DOHH2 (cell line): ENCODE data around the gene CATSPERE.

Source experiments
- H3F3A ChIP-seq: fragments of 200-600 bp; sonication (generic), shearing (Covaris generic); 2 replicates; pipeline ENCODE4 v1.6.0; 2016; ENCODE audit warnings: antibody characterized with exemption, mild to moderate bottlenecking; ENCODE audit not compliant: control insufficient read depth, insufficient read depth
- H3K27ac ChIP-seq: fragments of 200-600 bp; sonication (generic); 2 replicates; pipeline ENCODE4 v1.5.1; 2014; ENCODE audit warnings: low read depth, mild to moderate bottlenecking, low read length, moderate library complexity
- H3K27me3 ChIP-seq: fragments of 200-600 bp; sonication (generic); 2 replicates; pipeline ENCODE4 v1.6.1; 2014; ENCODE audit warnings: mild to moderate bottlenecking, low read length, mixed read lengths; ENCODE audit not compliant: control insufficient read depth
- H3K36me3 ChIP-seq: fragments of 200-600 bp; sonication (generic); 2 replicates; pipeline ENCODE4 v1.6.1; 2014; ENCODE audit warnings: mild to moderate bottlenecking, low read length, moderate library complexity, mixed read lengths; ENCODE audit not compliant: control insufficient read depth
- H3K4me1 ChIP-seq: fragments of 200-600 bp; sonication (generic); 2 replicates; pipeline ENCODE4 v1.6.1; 2014; ENCODE audit warnings: mild to moderate bottlenecking, low read length, mixed read lengths; ENCODE audit not compliant: control insufficient read depth
- H3K4me2 ChIP-seq: fragments of 200-600 bp; sonication (generic); 2 replicates; pipeline ENCODE4 v1.6.0; 2014; ENCODE audit warnings: mild to moderate bottlenecking, low read length, moderate library complexity
- H3K4me3 ChIP-seq: fragments of 200-600 bp; sonication (generic); 2 replicates; pipeline ENCODE4 v1.5.1; 2014; ENCODE audit warnings: mild to moderate bottlenecking, low read length, mixed read lengths
- H3K79me2 ChIP-seq: fragments of 200-600 bp; sonication (generic); 2 replicates; pipeline ENCODE4 v1.6.1; 2014; ENCODE audit warnings: mild to moderate bottlenecking, low read length, mixed read lengths; ENCODE audit not compliant: control insufficient read depth
- H3K9me2 ChIP-seq: fragments of 200-600 bp; sonication (generic); replicated peaks from 2 replicates; pipeline ENCODE4 v1.6.1; 2014; ENCODE audit warnings: mild to moderate bottlenecking, low read length, mixed read lengths; ENCODE audit not compliant: control insufficient read depth
- H3K9me3 ChIP-seq: fragments of 200-600 bp; sonication (generic); 2 replicates; pipeline ENCODE4 v1.6.1; 2014; ENCODE audit warnings: antibody characterized with exemption, low read length, mixed read lengths; ENCODE audit not compliant: control insufficient read depth, insufficient read depth
- H4K20me1 ChIP-seq: fragments of 200-600 bp; sonication (generic); 2 replicates; pipeline ENCODE4 v1.6.0; 2014; ENCODE audit warnings: low read depth, mild to moderate bottlenecking, antibody characterized with exemption, low read length, moderate library complexity; ENCODE audit not compliant: control insufficient read depth, insufficient read depth
- CTCF ChIP-seq: fragments of 200-600 bp; sonication (generic); IDR thresholded peaks from one replicate; pipeline ENCODE4 v1.5.1; 2014; ENCODE audit warnings: antibody characterized with exemption, mild to moderate bottlenecking, low read depth, low read length; ENCODE audit not compliant: poor library complexity, severe bottlenecking
- EZH2phosphoT487 ChIP-seq: fragments of 200-600 bp; sonication (generic); IDR thresholded peaks from 2 replicates; pipeline ENCODE4 v1.6.1; 2017; ENCODE audit warnings: borderline replicate concordance, mild to moderate bottlenecking, antibody characterized with exemption, low read length, moderate library complexity, mixed read lengths

The CATSPERE gene

GRCh38 chr1:244545511-244545910, 84.4 kb downstream of the CATSPERE start:
- Histone ChIP-seq H3F3A (no peaks in the 10 kb centered on the region), H3K9me3 (no peaks in the 10 kb centered on the region), H3K4me2 (no peak overlapping the region), H4K20me1 (no peaks in the 10 kb centered on the region), H3K36me3 (no peaks in the 10 kb centered on the region), H3K27me3 (no peaks in the 10 kb centered on the region), H3K79me2 (no peaks in the 10 kb centered on the region), H3K9me2 (no peaks in the 10 kb centered on the region), H3K27ac (no peak overlapping the region), H3K4me1 (no peaks in the 10 kb centered on the region), H3K4me3 (no peak overlapping the region)
- TF ChIP-seq CTCF (no peak), EZH2phosphoT487 (no peak)

GRCh38 chr1:244548558-244549115, 87.6 kb downstream of the CATSPERE start:
- Histone ChIP-seq H3K4me2 (no peak overlapping the region), H3K9me3 (no peaks in the 10 kb centered on the region), H3K27ac (no peak overlapping the region), H3K36me3 (no peaks in the 10 kb centered on the region), H3K27me3 (no peaks in the 10 kb centered on the region), H3K79me2 (no peaks in the 10 kb centered on the region), H3K4me1 (no peaks in the 10 kb centered on the region), H3F3A (no peaks in the 10 kb centered on the region), H4K20me1 (no peaks in the 10 kb centered on the region), H3K9me2 (no peaks in the 10 kb centered on the region), H3K4me3 (no peak overlapping the region)
- TF ChIP-seq EZH2phosphoT487 (no peak), CTCF (no peak)

- H3K36me3 ChIP-seq, result no peaks in the 10 kb centered on the region
- H3K9me2 ChIP-seq, result no peaks in the 10 kb centered on the region
- no peak overlapping the region for H3K4me3 ChIP-seq
- no peak overlapping the region for H3K27ac ChIP-seq
- no peaks in the 10 kb centered on the region for H3K79me2 ChIP-seq
- H3K9me3 ChIP-seq, result peaks cover 4% of the 10 kb centered on the region; the same call in 1 of the 2 replicates
- TF ChIP-seq EZH2phosphoT487 (no peak), CTCF (no peak)
- H3K27me3 ChIP-seq, result no peaks in the 10 kb centered on the region
- H4K20me1 ChIP-seq, result no peaks in the 10 kb centered on the region
- H3K4me2 ChIP-seq, result no peak overlapping the region
- no peaks in the 10 kb centered on the region for H3K4me1 ChIP-seq
- no peaks in the 10 kb centered on the region for H3F3A ChIP-seq
Observed at GRCh38 chr1:244552336-244552735, 91.3 kb downstream of the CATSPERE start.
